ENCODE measurements around the gene ZNF423. TPM values are rescaled to one million over a fixed set of nuclear protein-coding genes. Genes with fewer than 3 reads are reported as not detected.

Gene ZNF423
- total and polyA plus RNA-seq, 9 of the 15 experiments (the other 6 are each of a cell fraction or from before 2014, with no cell fraction given) = not detected

DNA sequence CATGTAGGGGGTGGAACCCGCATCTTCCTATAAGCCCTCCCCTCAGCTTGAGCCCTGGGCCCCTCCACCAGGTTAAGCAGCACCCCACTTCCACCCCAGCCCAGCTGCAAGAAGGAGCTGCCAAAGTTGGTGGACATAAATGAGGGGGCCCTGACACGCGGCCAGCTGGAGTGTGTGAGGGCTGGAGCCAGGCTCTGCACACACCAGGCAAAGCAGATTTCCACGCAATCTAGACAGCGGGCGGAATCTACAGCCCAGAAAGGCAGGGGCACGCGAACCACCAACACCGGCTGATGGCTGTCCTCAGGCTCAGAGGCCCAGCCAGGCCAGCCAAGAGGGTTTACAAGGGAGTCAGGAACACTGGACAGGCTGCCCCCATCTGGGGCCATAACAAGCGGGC, 171.2 kb downstream of the ZNF423 start (continued):
- TF ChIP-seq, protein P1, sequence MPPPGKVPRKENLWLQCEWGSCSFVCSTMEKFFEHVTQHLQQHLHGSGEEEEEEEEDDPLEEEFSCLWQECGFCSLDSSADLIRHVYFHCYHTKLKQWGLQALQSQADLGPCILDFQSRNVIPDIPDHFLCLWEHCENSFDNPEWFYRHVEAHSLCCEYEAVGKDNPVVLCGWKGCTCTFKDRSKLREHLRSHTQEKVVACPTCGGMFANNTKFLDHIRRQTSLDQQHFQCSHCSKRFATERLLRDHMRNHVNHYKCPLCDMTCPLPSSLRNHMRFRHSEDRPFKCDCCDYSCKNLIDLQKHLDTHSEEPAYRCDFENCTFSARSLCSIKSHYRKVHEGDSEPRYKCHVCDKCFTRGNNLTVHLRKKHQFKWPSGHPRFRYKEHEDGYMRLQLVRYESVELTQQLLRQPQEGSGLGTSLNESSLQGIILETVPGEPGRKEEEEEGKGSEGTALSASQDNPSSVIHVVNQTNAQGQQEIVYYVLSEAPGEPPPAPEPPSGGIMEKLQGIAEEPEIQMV (tag; conservative IDR thresholded peaks at IDR 0.05; ENCODE audit: low read depth) = no peak
- TF ChIP-seq TAF1 (IDR thresholded peaks at IDR 0.05; ENCODE audit: control insufficient read depth, extremely low read depth, insufficient read depth, low read length, severe bottlenecking) (no peak), XRCC4 (IDR thresholded peaks at IDR 0.05; ENCODE audit: extremely low read depth, insufficient read depth, insufficient read length) (no peak)

DNA sequence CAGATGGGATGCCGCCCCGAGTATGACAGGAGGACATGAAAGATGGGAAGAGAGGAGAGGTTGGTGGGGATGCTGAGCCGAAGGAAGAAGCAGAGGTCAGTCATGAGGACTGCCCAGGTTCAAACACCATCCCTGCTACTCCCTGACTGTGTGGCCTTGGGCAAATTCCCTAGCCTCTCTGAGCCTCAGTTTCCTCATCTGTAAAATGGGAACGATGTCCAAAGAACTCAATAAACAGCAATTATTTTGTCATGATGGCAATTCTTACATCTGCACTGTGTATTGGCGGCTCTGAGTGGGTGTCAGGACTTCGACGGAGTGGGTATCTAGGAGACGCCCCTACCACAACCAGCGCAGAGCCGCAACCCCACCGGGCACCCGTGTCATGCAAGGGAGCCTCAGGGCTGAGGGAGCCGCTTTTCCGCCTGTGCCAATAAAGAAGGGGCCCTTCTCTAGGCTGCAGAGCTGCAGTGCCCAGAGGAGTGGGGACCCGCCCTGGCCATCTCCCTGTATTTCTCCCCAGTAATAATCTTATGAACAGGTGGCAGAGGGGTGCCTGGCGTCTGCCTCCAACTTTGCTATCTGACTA, 173.2 kb downstream of the ZNF423 start:
- ChIA-PET CTCF (ENCODE audit: low intra/inter-chr PET ratio) (no interaction called here), POLR2A (interaction anchor here (0.7 kb wide), 1 partner anchor 120 kb away, joined by 3 read pairs; no protein-coding TSS in a partner anchor)
- no peaks in the 10 kb centered on the region for H3K79me2 ChIP-seq (ENCODE audit: control insufficient read depth, insufficient read depth, low read length)
- no peaks in the 10 kb centered on the region for H3K9me3 ChIP-seq (replicated peaks; ENCODE audit: control insufficient read depth, insufficient read depth, low read depth, low read length)
- no peak overlapping the region for H3K9ac ChIP-seq (ENCODE audit: insufficient read depth in 1 of 2, low read depth in 2 of 2, low read length in 2 of 2)
- no peak overlapping the region for H3K4me2 ChIP-seq (ENCODE audit: insufficient read depth, low read length)
- no peak for ATAC-seq
- WGBS (ENCODE audit: insufficient coverage, low coverage, missing lambda C conversion rate) = 2% methylated on average over 16 of the region's 16 CpGs
- no peak overlapping the region for H3K27ac ChIP-seq (ENCODE audit: extremely low read depth, low read depth, low read length)
- in situ Hi-C loops (cut with MboI) (no loop called here), intact Hi-C loops (cut with micrococcal nuclease) (no loop called here)
- no peak overlapping the region for H2AFZ ChIP-seq (ENCODE audit: low read depth, low read length)
- no peaks in the 10 kb centered on the region for H3K4me1 ChIP-seq (replicated peaks in 1 of 2; ENCODE audit: control insufficient read depth in 2 of 2, insufficient read depth in 2 of 2, low read length in 2 of 2)
- H3K4me3 ChIP-seq = no peak overlapping the region
- BruUV-seq (replicated peaks) = no TSS peak
- H3K27me3 ChIP-seq (ENCODE audit: control insufficient read depth in 2 of 2, insufficient read depth in 2 of 2, low read length in 2 of 2) = peaks cover 5 to 43% of the 10 kb centered on the region in 2 experiments; a peak in 3 of 5 replicates
- no peaks in the 10 kb centered on the region for H3K36me3 ChIP-seq (ENCODE audit: control insufficient read depth, insufficient read depth, low read length)
- TF ChIP-seq, protein P2, sequence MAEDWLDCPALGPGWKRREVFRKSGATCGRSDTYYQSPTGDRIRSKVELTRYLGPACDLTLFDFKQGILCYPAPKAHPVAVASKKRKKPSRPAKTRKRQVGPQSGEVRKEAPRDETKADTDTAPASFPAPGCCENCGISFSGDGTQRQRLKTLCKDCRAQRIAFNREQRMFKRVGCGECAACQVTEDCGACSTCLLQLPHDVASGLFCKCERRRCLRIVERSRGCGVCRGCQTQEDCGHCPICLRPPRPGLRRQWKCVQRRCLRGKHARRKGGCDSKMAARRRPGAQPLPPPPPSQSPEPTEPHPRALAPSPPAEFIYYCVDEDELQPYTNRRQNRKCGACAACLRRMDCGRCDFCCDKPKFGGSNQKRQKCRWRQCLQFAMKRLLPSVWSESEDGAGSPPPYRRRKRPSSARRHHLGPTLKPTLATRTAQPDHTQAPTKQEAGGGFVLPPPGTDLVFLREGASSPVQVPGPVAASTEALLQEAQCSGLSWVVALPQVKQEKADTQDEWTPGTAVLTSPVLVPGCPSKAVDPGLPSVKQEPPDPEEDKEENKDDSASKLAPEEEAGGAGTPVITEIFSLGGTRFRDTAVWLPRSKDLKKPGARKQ (CRISPR knock-in tag; IDR thresholded peaks at IDR 0.05) = no peak
- peak; percentile 68 for TF ChIP-seq RBM25 (IDR thresholded peaks at IDR 0.05; ENCODE audit: low read depth, low read length, severe bottlenecking)
- FAIRE-seq = no peak
- no peak for DNase-seq (ENCODE audit: extremely low read depth in 1 of 4, low spot score in 3 of 4)
- H3K9me1 ChIP-seq (ENCODE audit: control insufficient read depth, insufficient read depth, low read length) = no peaks in the 10 kb centered on the region
- H4K20me1 ChIP-seq (replicated peaks; ENCODE audit: control insufficient read depth, insufficient read depth, low read length) = peaks cover 7% of the 10 kb centered on the region; the same call in 1 of the 2 replicates
